Amniotic stem cell (primary cell): ENCODE data around the gene ASS1.

ENCODE experiments used
- DNase-seq: peaks from one replicate; lab custom pipeline; 2025; lab: John Stamatoyannopoulos, UW

Gene ASS1

DNA sequence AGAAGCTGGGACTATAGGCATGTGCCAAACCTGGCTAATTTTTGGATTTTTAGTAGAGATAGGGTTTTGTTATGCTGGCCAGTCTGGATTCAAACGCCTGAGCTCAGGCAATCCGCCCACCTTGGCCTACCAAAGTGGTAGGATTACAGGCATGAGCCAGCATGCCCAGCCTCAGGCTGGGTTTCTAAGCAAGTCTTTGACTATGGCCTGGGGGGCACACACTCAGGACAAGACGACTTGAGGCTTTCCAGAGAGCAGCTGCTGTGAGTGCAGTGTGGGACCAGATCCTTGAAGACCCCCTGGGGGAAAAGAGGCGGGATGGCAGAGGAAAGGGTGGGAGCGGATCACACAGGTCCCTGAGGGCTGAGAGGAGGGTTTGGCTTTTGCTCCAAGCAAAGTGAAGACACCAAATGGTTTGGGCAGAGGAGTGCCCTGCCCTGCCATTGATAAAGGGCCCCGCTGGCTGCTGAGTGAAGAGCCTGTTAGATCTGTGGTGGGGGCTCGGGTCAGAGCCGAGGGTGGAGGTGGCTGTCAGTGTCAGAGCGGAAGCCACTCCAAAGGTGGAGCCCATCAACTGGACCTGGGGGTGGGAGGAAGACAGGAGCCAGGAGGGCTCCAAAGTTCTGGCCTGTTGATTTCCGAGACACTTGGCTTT, 87.8 kb downstream of the ASS1 start:
- DNase-seq, result no peak

DNA sequence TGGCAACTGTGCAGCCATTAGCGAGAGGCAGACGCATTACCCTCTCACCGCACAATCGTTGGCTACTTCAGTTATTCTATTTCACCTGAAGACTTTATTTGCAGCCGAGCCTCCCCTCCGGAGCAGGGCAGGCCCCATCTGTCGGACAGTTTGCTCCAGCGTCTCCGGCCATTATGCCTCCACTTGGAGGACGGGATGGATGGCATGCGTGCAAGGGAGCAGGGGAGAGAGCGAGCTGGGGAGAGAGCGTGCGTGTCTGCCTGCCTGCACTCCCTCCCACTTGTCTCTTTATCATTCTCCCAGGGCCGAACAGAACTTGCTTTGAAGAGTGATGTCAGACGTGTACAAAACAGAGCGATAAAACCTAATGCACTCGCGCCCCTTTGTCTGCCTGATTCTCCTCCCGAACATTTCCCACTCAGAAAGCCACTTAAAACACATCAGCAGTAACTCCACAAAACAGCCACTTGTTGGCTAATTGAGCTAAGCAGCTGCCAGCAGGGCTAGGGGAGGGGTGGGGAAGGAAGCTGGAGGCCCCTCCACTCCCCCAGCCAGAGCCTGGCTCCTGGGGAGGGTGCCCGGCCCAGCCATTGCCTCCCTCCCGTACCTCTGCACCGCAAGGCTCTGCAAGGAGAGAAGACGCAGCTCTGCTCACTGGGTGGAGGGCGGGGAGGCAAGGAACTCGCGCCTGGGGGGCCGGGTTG, 91.2 kb downstream of the ASS1 start:
- DNase-seq, result no peak

DNA sequence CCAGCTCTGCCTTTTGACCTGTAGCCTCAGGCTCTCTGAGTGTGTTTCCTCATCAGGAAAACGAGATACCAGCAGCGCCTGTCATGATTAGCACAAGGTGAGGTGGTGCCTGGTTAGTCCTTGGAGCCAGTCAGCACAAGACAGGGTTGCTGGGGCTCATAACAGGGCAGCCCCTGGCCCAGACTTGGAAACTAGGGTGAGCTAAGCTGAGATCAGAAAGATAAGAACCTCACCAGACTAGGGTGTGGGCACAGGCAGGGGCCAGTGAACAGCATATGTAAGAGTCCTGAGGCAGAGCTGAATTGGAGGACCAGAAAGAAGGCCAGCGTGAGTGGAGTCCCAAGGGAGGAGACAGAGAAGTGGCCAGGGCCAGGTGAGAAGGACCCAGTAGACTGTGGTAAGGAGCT, 91.9 kb downstream of the ASS1 start:
- DNase-seq, result no peak

GRCh38 chr9:130537346-130538050, 92.7 kb downstream of the ASS1 start:
- DNase-seq, result no peak

- DNase-seq, result peak; percentile 39
These were observed 94.9 kb downstream of the ASS1 start for GRCh38 chr9:130539420-130540223.

DNA sequence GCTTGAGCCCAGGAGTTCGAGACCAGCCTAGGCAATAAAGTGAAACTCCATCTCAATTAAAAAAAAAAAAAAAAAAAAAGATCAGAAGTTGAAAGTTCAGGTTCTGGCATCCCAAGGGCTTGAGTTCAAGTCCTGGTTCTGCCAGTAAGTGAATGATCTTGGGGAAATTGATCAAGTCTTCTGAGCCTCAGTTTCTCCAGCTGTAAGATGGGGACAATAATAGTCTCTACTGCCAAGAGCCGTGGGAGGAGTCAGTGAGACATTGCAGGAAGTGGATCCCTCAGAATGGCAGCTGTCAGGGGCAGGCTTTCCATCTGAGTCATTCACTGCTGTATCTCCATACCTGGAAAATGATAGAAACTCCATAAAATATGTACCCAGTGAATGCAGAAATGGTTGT, 96.8 kb downstream of the ASS1 start:
- no peak for DNase-seq

DNA sequence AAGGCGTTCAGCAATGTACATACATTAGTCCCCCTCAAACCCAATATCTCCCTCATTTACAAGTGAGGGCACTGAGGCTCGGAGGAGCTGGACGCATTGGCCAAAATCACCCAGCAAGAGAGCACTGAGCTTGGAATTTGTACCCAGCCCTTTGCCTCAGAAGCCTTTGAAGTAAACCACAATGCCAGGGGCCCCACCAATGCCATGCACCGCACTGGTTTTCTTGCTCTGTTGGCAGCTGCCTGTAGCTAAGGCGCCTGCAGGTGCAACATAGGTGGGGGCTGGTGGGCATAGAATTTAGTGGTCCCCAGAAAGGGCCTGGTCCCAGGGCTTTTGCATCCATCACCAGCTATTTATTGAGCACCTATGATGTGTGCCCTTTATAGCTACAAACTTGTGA, 97.3 kb downstream of the ASS1 start:
- no peak for DNase-seq

GRCh38 chr9:130542457-130543228, 97.9 kb downstream of the ASS1 start:
- DNase-seq, result no peak

DNA sequence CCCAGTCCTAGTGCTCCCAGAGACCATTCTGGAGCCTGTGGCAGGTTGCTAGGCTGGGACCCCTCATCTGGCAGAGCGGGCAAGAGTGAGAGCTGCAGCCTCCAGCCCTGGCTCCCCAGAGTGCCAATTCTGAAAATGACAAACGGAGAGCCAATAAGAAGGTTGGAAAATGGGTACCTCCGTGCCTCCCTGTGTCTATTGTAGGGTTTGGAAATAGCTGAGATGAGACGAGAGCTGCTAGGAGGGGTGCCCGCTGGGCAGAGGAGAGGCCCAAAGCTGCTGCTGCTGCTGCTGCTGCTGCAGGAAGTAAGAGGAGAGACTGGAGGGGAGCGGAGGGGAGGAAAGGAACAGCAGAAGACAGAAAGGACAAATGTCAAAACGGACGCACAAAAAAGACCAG, 98.6 kb downstream of the ASS1 start:
- DNase-seq, result no peak

DNA sequence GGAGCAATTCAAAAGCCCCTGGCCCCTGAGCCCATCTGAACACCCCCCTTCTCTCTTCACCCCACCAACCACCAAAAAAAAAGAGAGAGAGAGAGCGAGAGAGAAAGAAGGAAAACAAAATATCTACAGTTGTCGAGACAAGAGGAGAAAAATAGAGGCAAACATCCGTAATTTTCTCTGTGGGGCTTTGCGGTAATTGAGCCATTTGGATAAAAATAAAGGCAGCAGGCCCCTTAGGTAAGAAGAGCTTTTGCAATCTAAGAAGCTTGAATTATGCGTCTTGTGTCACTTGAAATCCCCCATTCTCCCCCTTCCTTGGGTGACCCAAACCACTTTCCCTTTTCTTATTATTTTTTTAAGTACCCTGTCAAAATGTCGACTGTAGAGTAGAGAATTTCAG, 99.1 kb downstream of the ASS1 start:
- DNase-seq, result no peak

DNA sequence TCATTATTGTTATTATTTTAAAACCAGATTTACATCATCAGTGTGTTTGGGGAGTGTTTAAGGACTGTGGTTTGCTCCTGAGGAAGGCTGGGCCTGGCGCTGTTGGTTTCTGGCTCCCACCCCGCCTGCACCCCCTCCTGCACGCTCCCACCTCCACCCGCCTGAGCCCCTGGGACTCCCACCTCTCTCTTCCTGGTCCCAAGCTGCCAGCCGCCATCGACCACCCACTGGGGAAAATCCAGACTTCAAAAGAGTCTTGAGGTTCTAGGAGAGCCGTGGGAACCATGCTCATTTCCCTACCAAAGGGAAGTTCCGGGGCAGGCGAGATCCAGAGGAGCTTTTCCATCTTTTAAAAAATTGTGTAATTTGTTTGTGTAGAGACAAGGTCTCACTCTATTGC, 99.6 kb downstream of the ASS1 start:
- no peak for DNase-seq

DNA sequence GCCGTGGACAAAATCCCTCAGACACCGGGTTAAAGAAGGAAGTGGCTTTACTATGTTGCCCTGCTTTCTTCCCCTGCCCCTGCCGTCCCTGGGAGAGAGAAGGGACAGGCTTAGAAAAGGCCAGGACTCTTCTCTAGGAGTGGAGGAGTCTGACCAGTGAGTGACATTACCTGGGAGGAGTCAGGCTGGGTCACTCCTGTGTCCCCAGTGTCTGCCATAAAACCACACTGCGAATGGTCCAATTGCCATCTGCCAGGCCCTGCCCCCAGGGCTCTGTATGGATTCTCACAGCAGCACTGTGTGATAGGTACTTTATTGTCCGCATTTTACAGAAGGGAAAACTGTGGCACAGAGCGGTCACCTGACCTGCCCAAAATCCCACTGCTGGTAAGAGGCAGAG, 103.3 kb downstream of the ASS1 start:
- no peak for DNase-seq

DNA sequence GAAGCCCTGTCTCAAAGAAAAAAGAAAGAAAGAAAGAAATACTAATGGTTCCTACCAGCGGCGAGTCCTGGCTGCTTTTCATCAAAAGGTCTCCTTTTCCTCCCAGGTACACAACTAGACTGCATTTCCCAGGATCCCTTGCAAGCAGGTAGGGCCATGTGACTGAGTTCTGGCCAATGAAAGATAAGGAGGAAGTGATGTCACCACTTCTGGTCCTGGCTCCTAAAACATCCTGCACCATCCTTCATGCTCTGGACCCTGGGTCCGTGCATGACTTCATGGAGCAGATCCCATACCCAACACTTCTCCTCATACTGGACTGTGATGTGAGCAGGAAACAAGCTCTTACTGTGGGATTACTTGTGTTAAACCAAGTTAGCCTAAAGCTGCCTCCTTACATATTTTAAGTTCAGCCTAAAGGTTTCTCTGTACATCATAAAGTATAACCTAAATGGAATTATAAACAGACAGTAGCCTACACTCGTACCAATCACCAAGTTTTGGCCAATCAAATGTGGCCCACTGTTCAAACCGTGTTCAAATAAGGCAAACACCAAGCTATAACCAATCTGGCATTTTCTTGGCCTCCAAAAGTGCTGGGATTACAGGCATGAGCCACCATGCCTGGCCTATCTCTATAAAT, 104.5 kb downstream of the ASS1 start:
- no peak for DNase-seq
